K562 (cell line): ENCODE measurements around the gene SLC24A2.

ENCODE experiments used
- CBX8 ChIP-seq: fragments of 200-600 bp; sonication (generic); IDR thresholded peaks from 2 replicates; pipeline ENCODE4 v1.6.1; 2012; ENCODE audit warnings: borderline replicate concordance, mixed run types, low read depth, mild to moderate bottlenecking, moderate library complexity, mixed read lengths, low read length, control low read depth, inconsistent platforms; ENCODE audit not compliant: poor library complexity, severe bottlenecking; ENCODE audit errors: extremely low read depth
- CTCF ChIP-seq, 3 experiments: IDR thresholded peaks in 2 of 3; conservative IDR thresholded peaks in 1 of 3; 2 replicates each; pipeline ENCODE4 v1.5.1; 2011 to 2012; ENCODE audit warnings: low read length in 3 of 3, mild to moderate bottlenecking in 3 of 3, control low read depth in 2 of 3, improper control_type of control experiment in 1 of 3, inconsistent platforms in 1 of 3, low read depth in 1 of 3, mixed read lengths in 1 of 3, moderate library complexity in 1 of 3; ENCODE audit not compliant: insufficient read depth in 2 of 3
- MCM5 ChIP-seq: fragments of 450-650 bp; IDR thresholded peaks from 2 replicates; pipeline ENCODE4 v1.6.1; 2016; ENCODE audit warnings: low read depth
- TAF1 ChIP-seq: IDR thresholded peaks from 2 replicates; pipeline ENCODE4 v1.6.1; 2011; ENCODE audit warnings: mild to moderate bottlenecking, low read length, moderate library complexity; ENCODE audit not compliant: insufficient read depth, control insufficient read depth, severe bottlenecking; ENCODE audit errors: extremely low read depth
- ZBTB17 ChIP-seq: fragments of 450-650 bp; formaldehyde crosslinking; IDR thresholded peaks from 2 replicates; pipeline ENCODE4 v1.4.0; 2020; ENCODE audit warnings: mild to moderate bottlenecking
- ZNF507 ChIP-seq: conservative IDR thresholded peaks from 2 replicates; pipeline ENCODE4 v1.6.1; 2017; ENCODE audit warnings: missing genetic modification characterization, missing compliant biosample characterization

DNA sequence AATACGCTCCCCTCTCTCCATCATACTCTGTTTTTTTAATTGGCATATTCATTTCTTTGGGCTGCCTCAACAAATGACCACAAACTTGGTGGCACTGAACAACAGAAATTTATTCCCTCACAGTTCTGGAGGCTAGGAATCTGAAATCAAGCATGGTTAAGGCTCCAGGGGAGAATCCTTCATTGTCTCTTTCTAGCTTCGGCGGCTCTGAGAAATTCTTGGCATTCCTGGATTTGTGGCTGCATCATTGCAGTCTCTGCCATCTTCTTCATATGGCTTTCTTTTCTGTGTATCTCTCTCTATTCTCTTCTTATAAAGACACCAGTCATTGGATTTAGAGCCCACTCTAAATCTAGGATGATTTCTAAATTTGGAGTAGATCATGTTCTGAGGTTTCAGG, 10.9 kb upstream of the SLC24A2 start:
- no peak for TF ChIP-seq MCM5
- no peak for TF ChIP-seq CTCF (IDR thresholded peaks at IDR 0.05 in 2 of 3, conservative IDR thresholded peaks at IDR 0.05 in 1 of 3; ENCODE audit: insufficient read depth in 2 of 3, low read depth in 1 of 3, low read length in 3 of 3)
- TF ChIP-seq ZNF507 = no peak
- TF ChIP-seq TAF1 = no peak
- TF ChIP-seq ZBTB17 (CRISPR knock-in tag) = no peak
- TF ChIP-seq CBX8 = no peak
